HG03521 (cell line): ENCODE results near the gene PSMD13.
A peak's percentile ranks its signal among the peaks of the same experiment; 100 is the strongest.

Experiments used
- ATAC-seq: cut with Tn5 transposase; IDR thresholded peaks from one replicate; pipeline ENCODE4 v1.9.1; 2021; ENCODE audit warnings: mild to moderate bottlenecking, moderate library complexity; ENCODE audit not compliant: unreplicated experiment

PSMD13 gene

DNA sequence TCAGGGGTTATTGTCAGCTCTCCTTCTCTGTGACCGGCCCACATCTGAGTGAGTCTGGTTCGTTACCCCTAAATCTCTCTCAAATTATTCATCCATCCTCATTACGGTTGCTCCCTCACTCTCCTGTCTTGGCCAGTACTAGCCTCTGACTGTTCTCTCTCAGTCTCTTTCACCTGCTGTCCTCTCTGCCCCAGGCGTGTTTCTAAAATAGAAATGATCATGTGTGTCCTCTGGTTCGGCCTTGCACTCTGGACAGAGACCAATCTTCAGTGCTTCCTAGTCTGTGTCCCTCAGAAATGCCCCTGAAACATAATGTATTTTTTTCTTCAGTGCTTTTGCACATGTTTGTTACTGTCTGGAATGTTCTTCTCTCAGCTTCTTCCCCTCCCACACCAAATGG lies 4.9 kb downstream of the PSMD13 start:
- no peak for ATAC-seq

DNA sequence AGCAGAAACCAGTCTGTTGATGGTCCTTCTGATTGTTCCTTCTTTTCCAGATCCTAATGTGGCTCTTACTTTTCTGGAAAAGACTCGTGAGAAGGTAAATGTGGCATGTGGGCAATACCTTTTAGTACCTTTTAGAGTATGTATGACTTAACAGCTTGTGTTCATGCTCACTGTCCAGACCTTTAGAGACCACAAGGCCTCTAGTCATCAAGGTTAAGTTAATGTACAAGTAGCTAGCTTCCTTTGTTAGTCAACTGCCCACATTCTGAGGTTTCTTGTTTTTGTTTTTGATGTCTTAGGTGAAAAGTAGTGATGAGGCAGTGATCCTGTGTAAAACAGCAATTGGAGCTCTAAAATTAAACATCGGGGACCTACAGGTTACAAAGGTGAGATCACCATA lies 7.6 kb downstream of the PSMD13 start:
- ATAC-seq: no peak

DNA sequence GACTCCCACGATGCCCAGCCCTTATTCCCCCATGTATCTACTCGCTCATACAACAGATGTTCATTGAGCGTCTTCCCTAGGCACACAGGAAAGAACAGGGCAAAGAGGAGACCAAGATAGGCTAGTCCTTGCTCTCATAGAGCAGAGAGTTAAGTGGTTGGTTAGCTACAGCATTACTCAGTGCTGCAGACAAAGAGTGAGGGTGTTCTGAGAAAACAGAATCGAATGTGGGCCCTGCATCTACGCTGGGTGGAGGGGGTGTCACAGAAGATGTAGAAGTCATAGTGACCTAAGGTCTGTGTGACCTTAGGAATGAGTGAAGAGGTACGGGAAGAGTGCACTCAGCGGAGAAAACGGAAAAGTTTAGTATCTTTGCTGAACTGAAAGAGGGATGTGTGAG lies 12.3 kb downstream of the PSMD13 start:
- no peak for ATAC-seq

DNA sequence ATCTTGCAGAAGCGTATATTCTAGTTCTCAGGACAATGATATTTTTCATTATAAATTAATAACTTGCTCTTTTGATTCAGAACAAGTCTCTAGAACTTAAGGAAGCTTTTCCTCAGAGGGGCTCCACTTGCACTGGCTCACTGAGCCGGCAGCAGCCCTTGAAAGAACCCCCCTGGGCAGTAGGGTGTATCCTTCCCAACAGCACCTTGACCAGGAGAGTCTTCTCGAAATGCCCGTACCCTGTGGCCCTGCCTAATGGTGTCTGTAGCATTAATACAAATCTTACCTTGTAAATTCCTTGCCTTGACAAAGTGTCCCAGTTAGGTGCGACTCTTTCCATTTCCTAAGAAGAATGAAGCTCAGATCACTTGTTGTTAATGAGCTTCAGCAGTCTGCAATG lies 13.5 kb downstream of the PSMD13 start:
- ATAC-seq: no peak

DNA sequence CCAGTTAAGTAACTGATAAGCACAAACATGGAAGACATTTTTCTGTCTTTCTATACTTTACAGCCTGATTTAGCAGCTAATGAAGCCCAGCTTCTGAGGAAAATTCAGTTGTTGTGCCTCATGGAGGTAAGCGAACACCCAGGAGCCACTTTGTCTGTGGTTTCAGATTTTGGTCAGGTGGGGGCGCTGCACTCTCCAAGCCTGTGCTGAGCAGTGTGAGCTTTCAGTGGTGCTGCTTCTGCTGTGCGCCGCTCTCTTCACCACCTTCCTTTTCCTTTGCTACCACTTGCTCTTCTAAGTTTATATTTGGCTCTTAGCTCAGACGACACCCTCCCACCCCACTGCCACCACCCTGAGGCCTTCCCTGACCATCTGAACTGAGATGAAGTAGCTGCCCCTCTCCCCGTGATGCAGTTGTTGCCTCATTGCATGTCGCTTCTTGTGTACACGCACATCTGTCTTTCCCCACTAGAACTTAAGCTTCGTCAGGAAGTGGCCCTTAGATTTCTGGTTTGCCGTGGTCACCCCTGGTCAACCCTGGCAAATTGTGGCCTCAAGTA lies 14.0 kb downstream of the PSMD13 start:
- no peak for ATAC-seq

DNA sequence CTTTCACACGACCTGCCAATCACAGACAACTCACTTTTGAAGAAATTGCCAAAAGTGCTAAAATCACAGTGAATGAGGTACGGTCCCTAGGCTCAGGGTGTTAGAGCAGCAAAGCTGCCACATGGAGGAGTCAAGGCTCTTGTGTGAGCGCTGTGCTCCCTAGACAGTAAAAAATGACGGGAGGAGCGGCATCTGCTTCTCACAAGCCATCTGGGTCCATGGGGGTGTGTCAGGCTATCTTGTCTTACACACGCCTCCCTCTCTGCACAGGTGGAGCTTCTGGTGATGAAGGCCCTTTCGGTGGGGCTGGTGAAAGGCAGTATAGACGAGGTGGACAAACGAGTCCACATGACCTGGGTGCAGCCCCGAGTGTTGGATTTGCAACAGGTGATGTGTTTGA lies 14.8 kb downstream of the PSMD13 start:
- no peak for ATAC-seq

DNA sequence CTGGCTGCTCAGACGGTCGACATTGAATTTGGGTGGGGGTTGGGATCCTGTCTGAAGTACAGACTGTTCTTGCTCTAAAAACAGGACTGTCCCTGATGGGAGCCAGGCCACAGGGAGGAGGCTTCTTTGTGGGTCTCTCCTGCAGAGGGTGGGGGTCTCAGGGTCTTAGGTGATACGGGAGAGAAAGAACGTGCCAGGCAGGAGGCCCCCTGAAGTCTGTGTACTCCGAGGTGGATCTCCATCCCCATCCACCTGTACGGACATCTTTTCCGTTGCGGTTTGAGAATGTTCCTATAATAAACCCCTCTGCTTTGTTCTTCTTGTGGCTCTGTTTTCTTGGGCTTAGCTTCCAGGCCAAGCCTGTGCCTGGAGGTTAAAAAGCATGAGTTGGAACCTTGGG lies 15.9 kb downstream of the PSMD13 start:
- no peak for ATAC-seq

DNA sequence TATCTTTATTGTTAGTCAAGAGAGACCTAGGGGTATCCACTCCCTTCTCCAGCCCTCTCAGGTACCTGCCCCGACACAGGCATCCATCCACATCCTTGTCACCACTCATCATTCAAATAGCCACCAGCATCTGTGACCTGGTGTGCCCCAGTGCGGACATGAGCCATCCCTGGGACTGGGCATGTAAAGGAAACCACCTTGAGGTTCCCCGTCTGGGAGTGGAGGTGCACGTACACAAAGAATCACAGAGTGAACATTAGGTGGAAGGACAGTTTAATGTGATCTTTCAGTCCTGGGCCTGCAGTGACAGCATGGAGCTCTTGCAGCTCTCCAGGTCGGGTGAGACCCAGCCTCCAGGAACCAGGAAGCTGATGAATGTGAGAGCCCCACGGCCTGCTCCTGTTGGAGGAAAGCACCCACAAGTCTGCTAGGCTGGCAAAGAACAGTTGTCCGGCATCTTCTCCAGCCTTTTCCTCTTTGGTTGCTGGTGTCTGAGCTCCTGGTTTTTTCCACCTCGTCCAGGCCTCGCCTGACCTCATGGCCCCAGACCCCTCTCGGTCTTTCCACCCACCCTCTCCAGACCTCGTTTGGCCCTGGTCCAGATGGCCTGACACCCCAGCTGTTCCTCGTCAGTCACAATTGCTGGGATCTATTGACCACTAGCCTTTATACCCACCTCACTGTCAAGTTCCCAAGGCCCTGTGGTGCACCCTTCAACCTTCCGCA lies 16.5 kb downstream of the PSMD13 start:
- ATAC-seq: no peak

DNA sequence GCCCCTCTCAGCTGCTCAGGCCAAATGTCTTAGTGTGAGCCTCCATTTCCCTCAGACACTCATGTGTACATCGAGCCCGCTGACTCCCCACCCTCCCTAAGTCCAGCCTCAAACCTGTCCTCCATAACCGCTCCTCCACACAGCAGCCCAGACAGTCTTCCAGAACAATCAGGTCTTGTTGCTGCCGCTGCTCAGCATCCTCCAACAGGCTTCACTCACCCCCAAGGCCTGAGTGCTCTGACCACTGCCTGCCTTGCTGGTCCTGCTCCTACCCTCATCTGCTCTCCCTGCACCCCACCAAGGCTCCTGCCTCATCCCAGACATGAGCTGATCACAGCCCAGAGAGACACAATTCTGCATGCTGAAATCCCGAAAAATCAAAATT lies 17.1 kb downstream of the PSMD13 start:
- ATAC-seq: no peak

DNA sequence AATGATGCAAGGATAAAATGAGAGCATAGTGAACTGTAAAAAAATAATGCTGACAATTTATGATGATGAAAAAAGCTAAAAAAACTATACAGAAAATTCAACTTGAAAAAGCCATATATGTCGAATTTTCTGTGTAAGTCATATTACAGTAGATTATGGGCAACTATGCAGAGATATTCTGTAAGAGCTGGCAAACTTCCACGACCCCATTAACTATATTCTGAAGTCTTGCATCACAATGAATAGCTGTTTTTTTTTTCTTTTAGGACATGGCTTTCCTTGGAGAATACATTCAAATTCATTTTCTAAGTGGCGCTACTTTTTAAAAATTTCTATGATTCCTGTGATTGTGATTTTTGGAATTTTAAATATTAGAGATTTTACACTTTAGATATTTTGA lies 18.4 kb downstream of the PSMD13 start:
- no peak for ATAC-seq

DNA sequence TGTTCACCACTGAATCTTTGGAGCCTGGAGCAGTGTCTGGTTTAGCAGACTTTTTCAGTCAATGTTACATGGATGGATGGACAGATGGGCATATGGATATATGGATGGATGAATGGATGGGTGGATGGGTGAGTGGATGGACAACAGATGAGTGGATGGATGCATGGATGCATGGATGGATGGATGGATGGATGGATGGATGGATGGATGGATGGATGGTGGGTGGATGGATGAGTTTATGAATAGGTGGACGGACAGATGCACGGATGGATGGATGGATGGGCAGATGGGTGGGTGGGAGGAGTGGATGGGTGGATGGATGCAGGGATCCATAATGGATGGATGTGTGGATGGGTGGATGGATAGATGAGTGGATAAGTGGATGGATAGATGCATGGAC lies 19.0 kb downstream of the PSMD13 start:
- ATAC-seq: no peak

DNA sequence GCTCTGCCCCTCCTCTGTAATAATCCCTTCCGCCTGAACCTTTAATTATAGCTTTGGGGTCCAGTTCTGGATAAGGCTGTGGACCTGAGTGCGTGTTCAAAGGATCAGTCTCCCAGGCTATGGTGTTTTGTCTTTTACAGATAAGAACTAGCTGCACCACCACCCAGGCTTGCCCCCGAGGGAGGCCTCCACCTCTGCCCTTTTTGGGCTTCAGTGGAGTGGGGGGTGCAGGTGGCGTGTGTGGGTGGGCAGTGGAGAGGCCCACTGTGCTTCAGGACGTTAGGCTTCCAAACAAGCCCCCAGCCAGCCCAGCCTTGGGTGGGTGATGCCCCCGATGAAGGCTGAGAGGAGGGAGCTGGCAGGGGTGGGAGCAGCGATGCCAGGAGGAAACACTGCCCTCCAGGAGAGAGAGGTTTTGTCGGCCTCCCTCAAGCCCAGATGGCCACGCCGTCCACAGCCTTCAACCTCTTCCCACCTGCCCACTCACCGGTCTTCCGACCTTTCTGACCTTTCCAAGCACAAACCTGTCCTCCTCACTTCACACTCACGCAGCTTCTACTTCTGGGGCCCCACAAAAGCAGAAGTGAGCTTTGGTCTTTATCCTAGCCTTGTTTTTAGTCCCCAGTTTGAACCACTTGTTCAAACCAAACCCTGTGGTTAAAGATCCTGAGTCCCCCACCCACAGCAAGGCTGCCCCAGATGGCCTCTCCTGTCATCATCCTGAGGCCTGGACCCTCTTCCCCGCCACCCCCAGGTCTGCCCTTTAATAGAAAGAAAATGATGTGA lies 20.4 kb downstream of the PSMD13 start:
- no peak for ATAC-seq

DNA sequence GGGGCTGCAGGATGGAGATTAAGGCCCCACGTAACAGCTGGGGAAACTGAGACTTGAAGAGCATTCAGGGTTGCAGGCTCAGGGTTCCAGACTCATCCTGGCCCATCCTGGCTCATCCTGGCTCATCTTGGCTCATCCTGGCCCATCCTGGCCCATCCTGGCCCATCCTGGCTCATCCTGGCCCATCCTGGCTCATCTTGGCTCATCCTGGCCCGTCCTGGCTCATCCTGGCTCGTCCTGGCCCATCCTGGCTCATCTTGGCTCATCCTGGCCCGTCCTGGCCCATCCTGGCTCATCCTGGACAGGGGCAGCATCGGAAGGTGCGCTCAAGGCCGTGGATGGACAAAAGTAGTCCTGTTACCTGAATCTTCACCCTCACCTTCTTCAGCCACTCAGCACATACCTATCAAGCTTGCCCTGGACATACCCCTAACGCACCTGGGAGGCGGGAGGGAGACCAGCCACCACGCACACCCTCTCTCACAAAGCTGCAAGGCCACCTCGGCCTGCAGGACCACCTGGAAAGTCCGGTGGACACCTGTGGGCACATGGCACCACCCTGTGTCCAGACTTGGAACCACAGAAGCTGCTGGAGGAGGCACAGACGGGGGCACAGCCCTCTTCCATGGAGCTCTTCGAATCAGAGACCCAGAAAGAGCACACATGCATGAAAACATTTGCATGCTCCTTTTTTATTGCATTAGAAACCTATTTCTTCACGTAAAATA lies 21.2 kb downstream of the PSMD13 start:
- no peak for ATAC-seq

DNA sequence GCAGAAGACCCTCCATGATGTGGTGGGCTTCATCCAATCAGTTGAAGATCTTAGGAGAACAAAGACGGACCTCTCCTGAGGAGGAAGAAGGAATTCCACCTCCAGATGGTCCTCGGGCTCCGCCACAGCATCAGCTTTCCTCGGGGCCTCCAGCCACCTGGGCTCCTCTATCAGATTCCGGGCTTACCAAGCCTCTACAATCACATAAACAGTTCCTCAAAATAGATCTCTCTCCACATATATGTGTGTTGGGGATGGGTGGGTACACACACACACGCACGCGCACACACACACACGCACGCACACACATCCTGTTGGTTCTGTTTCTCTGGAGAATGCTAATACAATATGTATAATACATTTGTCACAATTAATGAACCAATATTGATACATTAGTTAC lies 22.6 kb downstream of the PSMD13 start:
- ATAC-seq: no peak

DNA sequence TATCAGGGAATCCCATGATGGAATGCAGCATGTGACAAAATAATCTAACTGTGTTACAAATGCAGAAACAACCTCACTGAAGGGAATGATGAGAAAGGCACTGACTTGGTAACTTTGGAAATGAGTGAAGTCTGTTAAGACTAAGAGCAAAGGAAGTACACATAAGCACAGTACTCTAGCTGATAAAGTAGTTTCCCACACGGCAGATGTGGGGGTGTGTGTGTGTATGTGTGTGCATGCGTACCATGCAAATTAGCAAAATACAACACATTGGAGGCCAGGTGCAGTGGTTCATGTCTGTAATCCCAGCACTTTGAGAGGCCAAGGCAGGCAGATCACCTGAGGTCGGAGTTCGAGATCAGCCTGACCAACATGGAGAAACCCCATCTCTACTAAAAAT lies 24.8 kb downstream of the PSMD13 start:
- ATAC-seq: no peak

DNA sequence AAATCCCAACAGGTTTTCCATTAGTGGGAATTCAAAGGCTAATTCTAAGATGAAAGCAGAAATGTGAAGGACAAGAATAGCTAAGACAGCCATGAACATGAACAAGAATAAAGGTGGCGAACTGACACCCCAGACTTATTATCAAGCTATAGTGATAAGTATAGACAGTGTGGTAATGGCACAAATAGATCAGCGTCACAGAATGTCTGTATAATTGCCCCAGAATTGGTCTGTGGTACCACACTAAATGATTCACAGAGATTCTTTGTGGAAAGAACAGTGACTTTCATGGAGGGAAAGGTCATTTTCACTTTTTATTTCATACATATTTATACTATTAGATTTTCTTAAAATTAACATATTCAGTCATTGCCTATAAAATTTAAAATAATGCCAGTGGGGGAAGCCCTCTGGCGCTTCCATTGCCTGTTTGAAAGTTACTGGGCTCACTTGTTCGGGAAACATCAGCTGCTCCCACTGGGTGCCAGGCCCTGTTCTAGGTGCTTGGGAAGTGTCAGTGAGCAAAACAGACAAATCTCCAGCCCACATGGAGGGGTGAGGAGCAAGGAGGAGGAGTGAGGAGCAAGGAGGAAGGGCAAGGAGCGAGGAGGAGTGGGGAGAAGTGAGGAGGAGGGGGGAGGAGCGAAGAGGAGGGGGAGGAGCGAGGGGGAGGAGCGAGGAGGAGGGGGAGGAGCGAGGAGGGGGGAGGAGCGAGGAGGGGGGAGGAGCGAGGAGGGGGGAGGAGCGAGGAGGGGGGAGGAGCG lies 30.1 kb downstream of the PSMD13 start:
- ATAC-seq: no peak

DNA sequence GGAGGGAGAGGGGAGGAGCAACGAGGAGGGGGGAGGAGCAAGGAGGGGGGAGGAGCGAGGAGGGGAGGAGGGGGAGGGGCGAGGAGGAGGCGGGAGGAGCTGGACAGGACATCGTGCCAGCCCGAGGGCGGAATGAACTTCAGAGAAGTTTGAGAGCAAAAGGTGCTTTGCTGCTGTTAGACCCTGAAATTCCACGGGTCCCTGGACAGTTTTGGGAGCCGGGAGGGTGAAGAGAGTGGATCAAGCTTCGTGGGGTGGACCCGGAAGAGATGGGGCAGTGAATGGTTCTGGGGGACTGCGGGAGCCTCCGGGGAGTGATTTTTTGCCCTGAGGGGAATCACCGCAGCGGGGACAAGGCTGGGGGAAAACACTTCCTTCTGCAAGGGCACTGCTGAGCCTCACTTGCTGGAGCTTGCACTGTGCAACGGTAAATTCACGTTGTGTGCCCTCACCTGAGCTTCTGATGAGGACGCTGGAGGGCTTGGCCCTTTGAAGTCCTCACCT lies 30.8 kb downstream of the PSMD13 start:
- ATAC-seq: no peak

DNA sequence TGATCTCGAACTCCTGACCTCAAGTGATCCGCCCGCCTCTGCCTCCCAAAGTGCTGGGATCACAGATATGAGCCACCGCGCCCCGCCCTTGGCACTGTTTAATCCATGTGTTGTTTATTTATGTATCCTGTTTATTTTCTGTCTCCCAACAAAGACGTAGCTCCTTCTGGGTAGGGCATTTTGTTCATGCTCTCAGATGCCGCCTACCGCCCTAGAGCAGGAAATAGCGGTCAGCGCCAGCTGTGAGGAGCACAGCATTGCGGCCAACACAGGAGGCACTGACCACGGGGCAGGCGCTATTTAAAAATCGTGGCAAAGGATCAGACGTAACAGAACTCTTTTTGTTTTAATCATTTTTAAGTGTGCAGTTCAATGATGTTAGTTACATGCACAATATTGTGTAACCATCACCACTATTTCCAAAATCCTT lies 32.0 kb downstream of the PSMD13 start:
- ATAC-seq: peak; percentile 52

DNA sequence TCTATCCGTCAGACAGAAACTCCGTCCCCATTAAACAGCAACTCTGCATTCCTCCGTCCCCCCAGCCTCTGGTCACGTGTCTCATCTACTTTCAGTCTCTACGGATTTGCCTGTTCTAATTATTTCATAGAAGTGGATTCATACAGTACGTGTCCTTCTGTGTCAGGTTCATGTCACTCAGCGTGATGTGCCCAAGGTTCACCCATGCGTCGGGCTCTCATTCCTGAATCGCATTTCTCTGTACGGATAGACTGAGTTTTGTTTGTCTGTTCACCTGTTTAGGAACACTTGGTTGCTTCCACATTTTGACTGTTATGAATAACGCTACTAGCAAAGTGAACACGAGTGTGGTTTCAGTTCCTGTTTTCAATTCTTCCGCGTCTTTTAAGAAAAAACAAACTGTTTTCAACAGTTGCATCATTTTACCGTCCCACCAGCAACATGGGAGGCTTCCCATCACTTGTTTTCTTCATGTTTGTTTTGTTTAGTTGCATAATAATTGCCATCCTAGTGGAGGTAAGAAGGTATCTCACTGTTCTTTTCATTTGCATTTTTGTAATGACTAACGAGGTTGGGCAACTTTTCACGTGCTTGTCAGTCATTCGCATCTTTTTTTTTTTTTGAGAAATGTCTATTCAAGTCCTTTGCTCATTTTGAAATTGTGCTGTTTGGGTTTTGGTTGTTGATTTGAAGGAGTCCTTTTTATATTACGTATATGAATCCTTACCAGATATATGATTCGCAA lies 32.5 kb downstream of the PSMD13 start:
- peak; percentile 61 for ATAC-seq
